Activated T-cell treated with anti-CD3 and anti-CD28 coated beads, Interleukin-2, amount 50 U/mL, for 1 hour (primary cell): ENCODE results near the gene TSPAN18.

Experiments used
- DNase-seq: peaks from one replicate; pipeline ENCODE4 v3.0.0-alpha.2; 2020

The TSPAN18 gene

DNA sequence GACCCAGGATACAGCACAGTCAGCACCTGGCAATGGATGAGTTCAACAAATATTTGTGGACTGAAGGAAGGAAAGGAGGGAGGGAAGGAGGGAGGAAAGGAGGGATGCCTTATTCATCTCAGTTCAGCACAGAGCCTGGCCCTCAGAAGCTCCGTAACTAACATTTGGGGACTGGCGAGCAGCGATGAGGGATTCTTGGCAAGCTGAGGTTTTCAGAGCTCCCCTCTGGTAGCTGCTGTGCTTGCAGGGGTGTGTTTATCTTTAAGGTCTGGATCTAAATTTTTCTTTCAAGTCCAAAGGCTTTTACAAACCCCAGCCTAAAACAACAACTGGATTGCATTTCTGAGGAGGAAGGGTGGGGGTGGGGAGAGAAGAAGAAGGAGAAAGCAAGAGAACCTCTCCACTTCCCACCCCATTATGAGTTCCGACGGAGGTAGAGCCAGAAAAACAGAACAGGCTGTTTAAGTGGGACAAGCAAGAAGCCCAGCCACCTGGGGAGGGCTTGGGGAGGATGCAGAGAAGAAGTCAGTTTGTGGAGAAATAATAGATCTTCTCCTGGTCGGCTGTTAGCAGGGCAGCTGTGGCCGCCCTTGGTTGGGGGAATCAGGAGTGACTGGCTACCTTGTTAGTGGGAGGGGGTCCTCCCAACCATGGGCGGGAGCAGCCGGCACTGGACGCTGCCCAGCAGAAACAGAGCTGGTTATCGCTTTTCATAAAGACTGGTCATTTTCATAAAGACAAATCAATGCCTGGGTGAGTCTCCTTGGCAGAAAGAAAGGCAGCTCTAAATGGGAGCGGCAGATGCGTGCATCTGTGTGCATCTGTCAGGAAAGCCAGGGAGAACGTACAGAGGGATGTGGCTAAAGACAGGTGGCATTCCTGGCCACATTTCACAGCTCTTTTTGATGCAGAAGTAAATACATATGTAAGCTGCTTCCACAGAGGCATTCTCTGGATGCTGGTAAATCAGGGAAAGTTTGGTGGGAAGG, 78.0 kb downstream of the TSPAN18 start:
- DNase-seq, result no peak

GRCh38 chr11:44805596-44805995, 78.8 kb downstream of the TSPAN18 start:
- DNase-seq, result no peak

GRCh38 chr11:44808053-44808753, 81.4 kb downstream of the TSPAN18 start:
- no peak for DNase-seq

DNA sequence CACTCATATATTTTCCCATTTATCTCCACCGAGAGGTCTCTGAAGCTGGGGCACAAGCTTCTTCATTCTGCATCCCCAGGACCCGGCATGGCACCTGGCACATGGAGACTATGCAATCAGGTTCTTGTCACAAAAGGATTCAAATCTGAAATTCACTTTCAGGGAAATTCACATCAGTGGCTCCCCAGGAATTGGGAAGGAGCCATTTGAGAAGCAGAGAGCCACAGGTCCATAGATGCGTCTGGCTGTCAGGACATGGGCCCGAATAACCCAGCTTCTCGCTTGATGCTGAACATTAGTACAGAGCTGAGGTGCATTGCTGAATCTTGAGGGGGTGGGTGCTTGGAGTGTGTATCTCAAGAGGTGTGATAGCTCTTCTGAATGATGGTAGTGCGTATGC, 82.5 kb downstream of the TSPAN18 start:
- DNase-seq, result no peak

DNA sequence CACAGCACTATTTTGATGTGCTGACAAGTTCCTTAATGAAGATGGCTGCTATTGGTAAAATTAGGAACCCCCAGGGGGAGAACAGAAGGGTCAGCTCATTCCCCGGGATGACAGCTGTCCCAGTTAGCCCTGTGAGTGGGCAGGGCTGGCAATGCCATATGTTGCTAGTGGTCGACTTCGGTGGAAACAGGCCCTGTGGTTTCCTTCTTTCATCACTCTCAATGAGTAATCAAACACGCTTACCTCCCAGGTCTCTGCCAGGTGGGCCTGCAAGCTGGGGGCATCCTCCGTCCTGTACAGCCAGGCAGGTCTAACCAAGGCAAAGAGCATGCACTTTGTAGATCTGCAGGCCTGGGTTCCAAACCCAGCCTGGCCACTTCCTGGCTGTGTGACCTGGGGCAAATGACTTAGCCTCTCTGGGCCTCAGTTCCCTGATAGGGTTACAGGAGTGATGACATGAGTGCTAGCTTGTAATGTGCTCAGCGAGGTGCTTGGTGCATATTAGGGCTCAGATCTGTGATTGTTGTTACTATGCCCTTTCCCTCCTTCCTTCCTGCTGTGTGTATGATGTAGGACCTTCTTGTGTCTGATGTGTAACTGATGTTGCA, 85.2 kb downstream of the TSPAN18 start:
- no peak for DNase-seq

- no peak for DNase-seq
Observed at GRCh38 chr11:44812971-44813370, 86.2 kb downstream of the TSPAN18 start.

DNA sequence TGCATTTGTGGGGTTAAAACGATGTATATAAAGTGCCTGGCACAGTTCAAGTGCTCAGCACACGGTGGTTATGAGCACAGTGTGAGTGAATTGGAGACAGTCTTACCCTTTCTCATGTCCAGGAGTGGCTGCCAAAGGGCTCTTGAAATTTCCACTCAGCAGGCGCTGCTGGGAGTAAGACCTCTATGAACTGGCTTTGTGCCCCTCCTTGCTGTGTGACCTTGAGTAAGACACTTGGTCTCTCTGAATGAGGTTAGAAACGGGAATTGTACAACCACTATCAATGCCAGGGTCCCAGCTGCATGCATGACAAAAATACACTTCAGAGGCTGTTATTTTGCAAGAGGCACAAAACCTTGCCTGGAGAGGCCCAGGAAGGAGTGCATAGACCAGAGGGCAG, 86.6 kb downstream of the TSPAN18 start:
- DNase-seq, result no peak

DNA sequence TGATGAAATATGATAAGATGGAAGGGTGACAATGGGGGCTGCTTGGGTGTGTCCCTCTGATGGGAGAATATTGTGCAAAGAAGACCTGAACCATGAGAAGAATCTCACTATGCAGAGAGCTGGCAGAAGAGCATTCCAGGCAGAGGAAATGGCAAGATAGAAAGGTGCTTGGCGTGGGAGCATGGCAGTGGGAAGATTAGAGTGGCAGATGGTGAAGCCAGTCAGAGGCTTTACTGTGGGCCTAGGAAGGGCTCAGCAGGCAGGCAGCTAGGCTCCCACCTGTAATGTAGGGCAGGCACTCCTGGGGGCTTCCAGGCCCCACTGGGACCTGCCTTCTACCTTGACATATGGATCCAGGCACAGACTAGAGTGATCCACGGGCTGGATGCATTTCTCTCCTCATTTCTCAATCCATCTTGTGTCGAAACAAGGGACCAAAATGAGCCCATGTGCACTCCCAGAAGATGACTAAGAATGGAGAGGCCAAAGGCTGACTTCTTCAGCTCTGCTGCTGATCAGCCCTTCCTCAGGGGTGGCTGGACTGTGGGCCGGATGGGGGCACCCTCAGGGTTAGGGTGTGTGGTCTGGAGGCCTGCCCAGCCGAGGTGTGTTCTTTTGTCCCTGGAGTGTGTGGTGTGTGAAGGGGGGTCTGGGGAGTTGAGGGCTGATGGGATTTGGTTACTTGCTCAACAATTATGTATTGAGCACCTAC, 88.3 kb downstream of the TSPAN18 start:
- no peak for DNase-seq

DNA sequence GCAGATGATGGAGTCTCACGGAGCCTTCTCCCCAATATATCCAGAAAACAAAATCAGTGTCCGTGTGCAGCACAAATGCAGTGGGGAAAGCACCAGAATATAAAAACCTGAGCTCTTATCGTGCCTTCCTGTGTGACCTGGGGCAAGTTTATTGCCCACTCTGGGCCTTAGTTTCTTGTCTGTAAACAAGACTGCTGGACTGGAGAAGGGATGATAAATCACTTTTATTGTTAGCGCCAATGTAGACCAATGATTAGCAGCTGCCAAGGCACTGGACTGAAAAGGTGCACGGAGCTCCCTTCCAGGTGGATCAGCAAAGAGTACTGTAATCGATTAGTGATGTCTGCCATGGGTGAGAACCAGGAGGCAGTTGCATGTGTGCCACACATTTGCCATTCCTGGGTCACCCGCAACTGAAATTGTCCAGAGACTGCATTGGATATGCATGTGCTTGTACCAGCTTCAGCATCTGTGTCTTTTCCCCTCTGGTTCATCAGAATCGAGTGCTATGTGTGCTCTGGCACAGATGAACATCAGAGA, 89.2 kb downstream of the TSPAN18 start:
- no peak for DNase-seq

DNA sequence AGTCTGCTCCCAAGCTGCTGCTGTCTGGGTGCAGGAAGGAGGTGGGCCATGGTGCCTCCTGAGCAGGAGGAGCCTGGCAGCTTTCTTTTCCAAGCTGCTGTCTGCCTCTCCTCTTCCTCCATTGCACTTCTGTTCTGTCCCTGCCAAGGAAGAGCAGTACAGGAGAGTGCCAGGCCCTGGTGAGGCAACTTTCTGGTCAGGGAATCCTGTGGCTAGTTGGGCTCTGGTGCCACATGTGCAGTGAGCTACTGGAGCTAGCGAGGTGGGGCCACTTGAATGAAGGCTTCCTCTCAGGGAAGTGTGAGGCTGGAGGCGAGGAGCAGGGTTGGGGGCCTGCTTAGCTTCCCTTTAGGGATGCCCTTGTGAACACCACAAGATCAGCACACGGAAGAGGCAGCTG, 90.0 kb downstream of the TSPAN18 start:
- DNase-seq, result no peak

- DNase-seq, result no peak
Observed at GRCh38 chr11:44817207-44817949, 90.6 kb downstream of the TSPAN18 start.

GRCh38 chr11:44818110-44818509, 91.3 kb downstream of the TSPAN18 start:
- DNase-seq, result no peak

DNA sequence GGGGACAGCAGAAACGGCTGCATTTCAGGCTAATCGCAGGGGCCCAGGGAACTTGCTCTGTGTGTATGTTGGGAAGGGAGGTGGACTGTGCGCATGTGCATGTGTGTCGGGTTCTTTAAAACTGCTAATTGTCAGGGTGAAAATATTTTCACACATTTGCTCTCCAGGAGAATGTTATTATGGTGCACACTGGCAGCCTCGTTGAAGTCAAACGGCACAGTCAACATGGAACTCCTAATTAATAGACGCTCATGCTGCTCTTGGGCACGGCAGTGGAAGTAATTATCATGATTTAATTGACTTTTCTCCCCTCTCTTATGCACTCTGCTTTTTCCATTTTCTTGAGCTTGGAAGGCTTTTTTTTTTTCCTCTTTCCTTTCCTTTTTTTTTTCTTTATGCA, 92.6 kb downstream of the TSPAN18 start:
- DNase-seq, result no peak

- no peak for DNase-seq
Observed at GRCh38 chr11:44822369-44822768, 95.6 kb downstream of the TSPAN18 start.

- DNase-seq, result no peak
Observed at GRCh38 chr11:44823006-44823405, 96.2 kb downstream of the TSPAN18 start.

DNA sequence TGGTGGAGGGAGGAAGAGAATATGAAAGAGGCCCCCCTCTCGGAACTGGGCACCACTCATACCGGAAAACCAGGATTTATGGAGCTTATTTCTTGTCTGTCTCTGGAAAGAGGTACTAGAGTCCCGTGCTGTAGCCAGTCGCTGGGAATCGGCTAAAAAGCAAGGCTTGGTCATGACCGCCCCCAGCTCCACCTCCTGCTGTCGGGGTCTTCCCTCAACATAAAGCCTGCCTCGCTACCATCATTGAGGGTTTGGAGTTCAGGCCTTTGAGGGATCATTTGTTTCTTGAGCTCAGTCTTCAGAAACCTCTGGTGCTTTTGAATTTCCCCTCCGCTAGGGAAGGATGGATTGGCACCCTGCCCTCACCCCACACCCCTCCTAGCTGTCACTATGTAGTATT, 97.1 kb downstream of the TSPAN18 start:
- no peak for DNase-seq

GRCh38 chr11:44824300-44824704, 97.5 kb downstream of the TSPAN18 start:
- no peak for DNase-seq

- no peak for DNase-seq
Observed at GRCh38 chr11:44825058-44825785, 98.5 kb downstream of the TSPAN18 start.

- DNase-seq, result no peak
Observed at GRCh38 chr11:44826922-44827643, 100.3 kb downstream of the TSPAN18 start.

- no peak for DNase-seq
Observed at GRCh38 chr11:44828296-44828695, 101.5 kb downstream of the TSPAN18 start.

- no peak for DNase-seq
Observed at GRCh38 chr11:44829838-44830237, 103.1 kb downstream of the TSPAN18 start.
